ENCODE results near the gene TIMM22. TPM values are rescaled to one million over a fixed set of nuclear protein-coding genes. Genes with fewer than 3 reads are reported as not detected.

Gene TIMM22
- total RNA-seq, 1 donor = 20.3 TPM

DNA sequence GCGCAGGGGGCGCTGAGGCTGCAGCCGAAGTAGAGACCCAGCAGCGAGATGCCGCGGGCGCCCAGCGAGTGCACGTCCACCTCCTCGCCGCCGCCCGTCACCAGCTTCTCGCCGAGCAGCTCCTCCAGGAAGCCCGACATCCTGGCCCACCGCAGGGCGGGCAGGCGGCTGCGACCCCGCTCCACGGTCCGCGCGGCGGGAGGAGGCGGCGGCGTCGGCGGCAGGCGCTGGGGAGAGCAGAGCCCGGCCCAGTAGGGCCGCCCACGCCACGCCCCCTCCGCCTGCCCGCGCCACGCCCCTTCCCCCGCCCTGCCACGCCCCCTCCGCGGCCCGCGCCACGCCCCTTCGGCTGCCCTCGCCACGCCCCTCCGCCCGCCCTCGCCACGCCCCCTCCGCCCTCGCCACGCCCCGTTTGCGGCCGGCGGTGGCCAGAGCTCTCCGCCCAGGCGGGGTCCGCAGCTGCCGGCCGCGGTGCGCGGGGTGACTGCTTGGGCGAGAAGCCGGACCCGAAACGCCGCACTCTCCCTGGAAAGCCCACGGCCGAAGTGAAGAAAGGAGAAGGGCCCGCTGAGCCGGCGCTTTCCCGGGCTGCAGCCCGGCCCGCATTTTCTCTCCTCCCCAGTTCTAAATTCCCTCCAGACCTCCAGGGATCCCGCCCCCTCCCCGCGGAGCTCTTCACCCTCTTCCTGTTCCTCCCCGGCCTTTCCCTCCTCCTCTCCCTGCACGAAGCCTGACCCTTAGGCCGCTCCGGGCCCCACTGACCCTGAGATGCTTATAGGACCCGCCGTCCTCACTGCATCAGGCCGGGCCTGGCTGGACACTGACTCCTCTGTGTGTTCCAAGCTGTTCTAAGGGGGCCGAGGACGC is 17.2 kb upstream of the TIMM22 start, which contains the start of gene NXN:
NXN (minus strand) TSS at position 238 of the 867 bp plus-strand sequence.
- TF ChIP-seq, protein P1, sequence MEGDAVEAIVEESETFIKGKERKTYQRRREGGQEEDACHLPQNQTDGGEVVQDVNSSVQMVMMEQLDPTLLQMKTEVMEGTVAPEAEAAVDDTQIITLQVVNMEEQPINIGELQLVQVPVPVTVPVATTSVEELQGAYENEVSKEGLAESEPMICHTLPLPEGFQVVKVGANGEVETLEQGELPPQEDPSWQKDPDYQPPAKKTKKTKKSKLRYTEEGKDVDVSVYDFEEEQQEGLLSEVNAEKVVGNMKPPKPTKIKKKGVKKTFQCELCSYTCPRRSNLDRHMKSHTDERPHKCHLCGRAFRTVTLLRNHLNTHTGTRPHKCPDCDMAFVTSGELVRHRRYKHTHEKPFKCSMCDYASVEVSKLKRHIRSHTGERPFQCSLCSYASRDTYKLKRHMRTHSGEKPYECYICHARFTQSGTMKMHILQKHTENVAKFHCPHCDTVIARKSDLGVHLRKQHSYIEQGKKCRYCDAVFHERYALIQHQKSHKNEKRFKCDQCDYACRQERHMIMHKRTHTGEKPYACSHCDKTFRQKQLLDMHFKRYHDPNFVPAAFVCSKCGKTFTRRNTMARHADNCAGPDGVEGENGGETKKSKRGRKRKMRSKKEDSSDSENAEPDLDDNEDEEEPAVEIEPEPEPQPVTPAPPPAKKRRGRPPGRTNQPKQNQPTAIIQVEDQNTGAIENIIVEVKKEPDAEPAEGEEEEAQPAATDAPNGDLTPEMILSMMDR (IDR thresholded peaks at IDR 0.05; ENCODE audit: insufficient read depth, low read depth, low read length) = peak; percentile 16
- DNase-seq (ENCODE audit: low read depth) = peak; percentile 84
- peak within 1 kb of the TSS; percentile 74 for H3K4me3 ChIP-seq (ENCODE audit: low read depth, low read length)

DNA sequence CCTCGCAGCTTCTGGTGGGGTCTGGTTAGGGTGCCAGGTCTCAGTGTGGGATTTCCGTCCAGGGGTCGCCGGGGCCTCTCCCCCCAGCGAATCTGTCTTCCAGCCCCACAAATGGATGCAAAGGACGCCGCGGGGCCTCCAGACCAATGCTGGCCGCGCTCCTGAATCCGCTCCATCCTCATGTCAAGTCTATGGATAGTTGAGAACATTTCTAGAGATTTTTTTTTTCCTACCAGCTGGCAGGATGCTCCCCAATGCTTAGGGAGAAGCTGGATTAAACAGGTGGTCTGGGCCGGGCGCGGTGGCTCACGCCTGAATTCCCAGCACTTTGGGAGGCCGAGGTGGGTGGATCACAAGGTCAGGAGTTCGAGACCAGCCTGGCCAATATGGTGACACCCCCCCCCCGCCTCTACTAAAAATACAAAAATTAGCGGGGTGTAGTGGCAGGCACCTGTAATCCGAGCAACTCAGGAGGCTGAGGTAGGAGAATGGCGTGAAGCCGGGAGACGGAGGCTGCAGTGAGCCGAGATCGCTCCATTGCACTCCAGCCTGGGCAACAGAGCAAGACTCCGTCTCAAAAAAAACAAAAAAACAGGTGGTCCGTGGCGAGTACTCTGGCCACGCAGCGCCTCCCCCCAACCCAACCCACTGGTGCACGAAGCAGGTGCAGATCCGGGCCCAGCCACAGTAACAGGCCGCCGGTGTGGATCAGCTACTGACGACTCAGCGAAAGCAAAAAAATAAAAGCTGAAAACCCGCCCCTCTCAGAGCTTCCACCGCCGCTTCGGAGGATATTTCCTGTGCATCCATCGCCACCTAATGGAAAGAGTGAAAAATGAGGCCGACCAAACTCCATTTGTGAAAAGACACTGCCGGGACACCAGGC is 16.3 kb upstream of the TIMM22 start:
- peak overlapping the region; percentile 63 for H3K4me3 ChIP-seq (ENCODE audit: low read depth, low read length)
- peak; percentile 90 for DNase-seq (ENCODE audit: low read depth)
- TF ChIP-seq, protein P1 (IDR thresholded peaks at IDR 0.05; ENCODE audit: insufficient read depth, low read depth, low read length) = peak; percentile 75

DNA sequence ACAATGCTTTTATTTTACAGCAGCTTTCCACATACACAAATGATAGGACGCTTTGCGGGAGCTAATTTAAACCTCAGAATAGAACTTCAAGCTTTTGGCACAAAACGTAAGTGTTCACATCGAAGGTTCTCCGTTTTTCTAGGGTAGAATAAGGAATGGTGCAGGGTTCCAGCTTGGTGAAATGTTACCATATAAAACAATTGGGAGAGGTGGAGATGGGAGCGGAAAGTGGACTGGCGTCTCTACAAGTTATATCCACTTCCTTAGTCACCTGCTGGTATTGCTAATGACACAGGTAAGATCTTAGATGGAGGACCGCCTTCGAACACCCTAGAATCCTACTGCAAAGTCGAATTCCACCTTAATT is 15.7 kb upstream of the TIMM22 start:
- TF ChIP-seq, protein P1 (IDR thresholded peaks at IDR 0.05; ENCODE audit: insufficient read depth, low read depth, low read length) = no peak
- no peak overlapping the region for H3K4me3 ChIP-seq (ENCODE audit: low read depth, low read length)
- no peak for DNase-seq (ENCODE audit: low read depth)

DNA sequence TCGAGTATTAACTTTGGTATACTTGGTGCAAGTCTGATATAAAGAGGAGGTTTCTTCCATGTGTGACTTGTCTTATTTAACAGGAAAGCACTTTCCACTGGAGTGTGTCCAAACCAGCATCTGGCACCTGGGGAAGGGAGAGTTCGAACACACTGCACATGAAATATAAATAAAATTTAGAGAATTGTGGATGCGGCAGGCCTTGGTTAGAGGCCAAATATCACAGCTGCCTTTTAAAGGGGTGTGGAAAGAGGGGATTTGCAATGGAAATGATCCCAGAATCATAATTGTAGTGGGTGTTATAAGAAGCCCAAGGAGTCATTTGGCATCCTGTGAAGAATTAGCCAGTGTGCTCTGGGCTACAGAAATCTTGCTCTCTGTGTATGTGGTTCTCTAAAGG is 13.0 kb upstream of the TIMM22 start:
- TF ChIP-seq, protein P1 (IDR thresholded peaks at IDR 0.05; ENCODE audit: insufficient read depth, low read depth, low read length) = no peak
- no peak overlapping the region for H3K4me3 ChIP-seq (ENCODE audit: low read depth, low read length)
- DNase-seq (ENCODE audit: low read depth) = no peak

DNA sequence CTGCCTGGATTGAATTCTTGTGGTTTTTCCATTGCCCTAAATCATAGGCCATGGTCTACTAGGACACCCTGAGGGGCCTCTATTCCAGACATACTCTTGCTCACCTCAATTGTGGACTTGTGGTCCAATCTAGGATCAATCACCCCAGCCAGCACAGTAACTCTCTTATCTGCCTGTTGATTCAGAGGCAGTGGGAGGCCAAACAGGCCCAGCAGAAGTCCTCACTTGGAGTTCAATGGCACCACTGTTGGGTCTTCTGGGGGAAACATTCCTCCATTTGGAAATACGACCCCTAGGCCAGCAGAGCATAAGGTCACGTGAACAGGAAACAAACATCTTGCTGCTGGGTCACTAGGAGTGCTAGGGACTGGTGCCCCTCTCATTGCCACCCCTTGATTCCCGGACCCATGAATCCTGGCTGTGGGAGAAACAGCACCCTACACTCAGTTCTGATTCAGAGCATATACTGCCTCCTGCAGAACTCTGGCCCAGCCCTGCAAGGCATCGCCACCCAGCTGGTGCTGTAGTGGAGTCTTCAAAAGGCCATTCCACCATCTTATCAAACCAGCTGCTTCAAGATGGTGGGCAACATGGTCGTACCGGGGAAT is 10.5 kb upstream of the TIMM22 start:
- no peak overlapping the region for H3K4me3 ChIP-seq (ENCODE audit: low read depth, low read length)
- TF ChIP-seq, protein P1 (IDR thresholded peaks at IDR 0.05; ENCODE audit: insufficient read depth, low read depth, low read length) = no peak
- DNase-seq (ENCODE audit: low read depth) = no peak

DNA sequence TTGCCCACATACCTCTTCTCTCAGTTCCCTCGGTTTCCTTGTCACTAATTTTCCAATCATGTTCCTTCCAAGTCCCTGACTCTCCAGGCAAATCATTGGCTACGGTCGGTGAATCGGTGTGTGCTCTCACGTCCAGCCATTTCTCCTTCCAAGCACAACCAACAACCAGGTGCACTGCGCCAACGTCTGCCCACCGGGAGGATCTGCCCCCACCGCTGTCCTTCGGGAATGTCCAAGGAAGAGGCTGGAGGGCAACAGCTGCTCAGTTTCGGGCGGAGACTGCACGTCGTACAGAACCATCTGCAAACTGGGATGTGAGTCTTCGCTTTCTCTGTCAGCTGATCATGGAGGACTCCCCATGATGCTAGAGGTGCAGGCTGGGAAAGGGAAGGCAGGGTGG is 9.0 kb upstream of the TIMM22 start:
- TF ChIP-seq, protein P1 (IDR thresholded peaks at IDR 0.05; ENCODE audit: insufficient read depth, low read depth, low read length) = no peak
- H3K4me3 ChIP-seq (ENCODE audit: low read depth, low read length) = no peak overlapping the region
- DNase-seq (ENCODE audit: low read depth) = no peak
